Parathyroid adenoma (tissue), 2 donors: ENCODE results near the gene ANGPTL8.
A peak's percentile ranks its signal among the peaks of the same experiment; 100 is the strongest.

ENCODE experiments used
- H2AFZ ChIP-seq: fragments of 300-600 bp; sonication (generic); one replicate; pipeline ENCODE4 v1.7.0; 2017; ENCODE audit warnings: antibody characterized with exemption, mild to moderate bottlenecking
- H3K27ac ChIP-seq: fragments of 300-600 bp; sonication (generic); one replicate; pipeline ENCODE4 v1.7.0; 2017
- H3K27me3 ChIP-seq: fragments of 300-600 bp; sonication (generic); one replicate; pipeline ENCODE4 v1.7.0; 2017; ENCODE audit warnings: low read length; ENCODE audit not compliant: control insufficient read depth, insufficient read depth
- H3K36me3 ChIP-seq: fragments of 300-600 bp; sonication (generic); one replicate; pipeline ENCODE4 v1.7.0; 2017; ENCODE audit warnings: low read length; ENCODE audit not compliant: control insufficient read depth, insufficient read depth
- H3K4me1 ChIP-seq: fragments of 300-600 bp; sonication (generic); one replicate; pipeline ENCODE4 v1.7.0; 2017; ENCODE audit warnings: control low read depth
- H3K4me2 ChIP-seq: fragments of 300-600 bp; sonication (generic); one replicate; pipeline ENCODE4 v1.7.0; 2017; ENCODE audit warnings: low read length
- H3K4me3 ChIP-seq: fragments of 300-600 bp; sonication (generic); one replicate; pipeline ENCODE4 v1.7.0; 2017; ENCODE audit warnings: low read depth, low read length
- H3K79me2 ChIP-seq: fragments of 300-600 bp; sonication (generic); one replicate; pipeline ENCODE4 v1.7.0; 2017; ENCODE audit warnings: control low read depth
- H3K9ac ChIP-seq: fragments of 300-600 bp; sonication (generic); one replicate; pipeline ENCODE4 v1.7.0; 2017; ENCODE audit warnings: mild to moderate bottlenecking
- H3K9me3 ChIP-seq: fragments of 300-600 bp; sonication (generic); one replicate; pipeline ENCODE4 v1.7.0; 2017; ENCODE audit warnings: low read length; ENCODE audit not compliant: control insufficient read depth
- CTCF ChIP-seq: fragments of 300-600 bp; sonication (generic); IDR thresholded peaks from one replicate; pipeline ENCODE4 v1.7.0; 2017; ENCODE audit warnings: antibody characterized with exemption, mild to moderate bottlenecking
- donor health status: primary hyperparathyroidism.

Gene ANGPTL8

DNA sequence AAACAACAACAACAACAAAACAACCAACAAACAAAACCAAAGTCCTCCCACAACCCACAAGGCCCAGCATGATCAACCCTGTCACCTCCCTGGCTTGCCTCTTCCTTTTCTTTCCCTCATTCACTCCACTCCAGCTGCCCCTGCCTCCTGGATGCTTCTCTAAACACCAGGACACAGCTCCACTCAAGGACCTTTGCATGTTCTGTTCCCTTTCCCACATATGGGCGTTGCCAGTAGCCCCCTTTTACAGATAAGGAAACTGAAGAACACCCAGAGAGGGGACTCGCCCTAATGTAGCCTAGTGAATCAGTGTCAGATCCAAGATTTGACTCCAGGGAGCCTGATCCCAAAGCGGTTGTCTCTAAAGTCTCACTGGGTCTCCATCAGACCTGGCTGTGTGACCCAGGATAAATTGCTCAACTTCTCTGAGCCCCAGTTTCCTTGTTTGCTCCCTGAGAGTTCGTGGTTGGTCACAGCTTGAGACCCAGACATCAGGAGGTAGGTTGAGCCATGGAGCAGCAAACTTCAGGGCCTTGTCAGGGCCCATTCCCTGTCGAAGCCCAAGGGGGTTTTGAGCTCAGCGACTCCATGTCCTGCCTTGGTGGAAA, 25.9 kb downstream of the ANGPTL8 start:
- Histone ChIP-seq H3K79me2 (no peaks in the 10 kb centered on the region), H3K9ac (no peak overlapping the region), H3K27ac (no peak overlapping the region), H2AFZ (no peak overlapping the region), H3K27me3 (no peaks in the 10 kb centered on the region), H3K36me3 (no peaks in the 10 kb centered on the region), H3K9me3 (no peaks in the 10 kb centered on the region), H3K4me3 (no peak overlapping the region), H3K4me1 (no peaks in the 10 kb centered on the region), H3K4me2 (no peak overlapping the region)
- TF ChIP-seq CTCF, result no peak

DNA sequence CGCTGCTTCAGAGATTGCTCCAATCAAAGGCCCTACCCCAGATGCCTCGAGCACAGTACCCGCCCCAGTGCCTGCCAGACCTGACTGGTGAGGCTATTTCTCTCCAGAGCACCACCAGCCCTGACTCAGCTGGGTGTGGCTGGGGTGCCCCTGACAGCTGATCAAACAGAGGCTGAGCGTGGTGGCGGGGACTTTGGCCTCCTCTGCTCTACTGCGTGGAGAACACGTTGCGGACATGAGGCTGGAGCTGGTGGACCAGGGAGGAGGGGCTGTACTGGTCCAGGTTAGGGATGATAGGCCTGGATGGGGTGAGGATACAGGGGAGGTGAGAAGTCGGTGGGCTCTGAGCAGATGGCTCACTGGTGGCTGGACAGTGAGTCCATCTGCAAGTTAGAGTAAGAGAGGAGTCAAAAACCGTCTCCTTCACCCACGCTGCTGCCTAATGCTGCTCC, 26.4 kb downstream of the ANGPTL8 start:
- H3K79me2 ChIP-seq, result no peaks in the 10 kb centered on the region
- no peak overlapping the region for H3K4me3 ChIP-seq
- H3K27me3 ChIP-seq, result no peaks in the 10 kb centered on the region
- H3K9ac ChIP-seq, result no peak overlapping the region
- H3K27ac ChIP-seq, result no peak overlapping the region
- H3K9me3 ChIP-seq, result no peaks in the 10 kb centered on the region
- no peaks in the 10 kb centered on the region for H3K36me3 ChIP-seq
- no peaks in the 10 kb centered on the region for H3K4me1 ChIP-seq
- H3K4me2 ChIP-seq, result no peak overlapping the region
- no peak for TF ChIP-seq CTCF
- no peak overlapping the region for H2AFZ ChIP-seq

DNA sequence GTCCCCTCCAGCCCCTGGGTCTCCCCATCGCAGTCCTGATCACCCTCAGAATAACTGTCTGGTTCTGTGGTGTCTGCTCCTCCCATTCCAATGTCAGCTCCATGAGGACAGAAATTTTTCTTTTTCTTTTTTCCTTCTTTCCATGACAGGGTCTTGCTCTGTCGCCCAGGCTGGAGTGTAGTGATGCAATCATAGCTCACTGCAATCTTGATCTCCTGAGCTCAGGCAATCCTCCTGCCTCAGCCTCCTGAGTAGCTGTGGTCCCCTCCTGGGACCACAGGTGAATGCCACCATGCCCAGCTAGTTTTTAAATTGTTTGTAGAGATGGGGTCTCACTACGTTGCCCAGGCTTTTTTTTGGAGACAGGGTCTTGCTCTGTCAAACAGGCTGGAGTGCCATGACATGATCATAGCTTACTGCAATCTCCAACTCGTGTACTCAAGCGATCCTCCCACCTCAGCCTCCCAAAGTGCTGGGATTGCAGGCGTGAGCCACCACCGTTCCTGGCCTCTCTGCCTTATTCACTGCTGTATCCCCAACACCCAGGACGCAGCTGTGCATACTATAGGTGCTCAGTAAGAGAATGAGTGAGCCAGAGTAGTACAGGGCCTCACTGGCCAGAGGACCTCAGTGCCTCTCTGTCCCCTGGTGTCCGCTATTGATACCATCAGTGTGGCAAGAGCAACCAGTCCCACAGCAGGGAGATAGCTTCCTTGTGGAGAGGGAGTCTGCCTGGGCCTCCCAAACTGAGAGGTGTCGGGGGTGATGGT, 28.1 kb downstream of the ANGPTL8 start:
- Histone ChIP-seq H3K4me1 (no peaks in the 10 kb centered on the region), H3K27ac (no peak overlapping the region), H3K79me2 (no peaks in the 10 kb centered on the region), H3K4me2 (no peak overlapping the region), H3K4me3 (no peak overlapping the region), H3K36me3 (no peaks in the 10 kb centered on the region), H3K27me3 (no peaks in the 10 kb centered on the region), H3K9ac (no peak overlapping the region), H2AFZ (no peak overlapping the region), H3K9me3 (no peaks in the 10 kb centered on the region)
- TF ChIP-seq CTCF, result no peak

GRCh38 chr19:11268783-11269267, 29.4 kb downstream of the ANGPTL8 start:
- no peak for TF ChIP-seq CTCF
- Histone ChIP-seq H3K36me3 (no peaks in the 10 kb centered on the region), H3K9ac (no peak overlapping the region), H3K4me3 (no peak overlapping the region), H3K27me3 (no peaks in the 10 kb centered on the region), H3K9me3 (no peaks in the 10 kb centered on the region), H2AFZ (peak overlapping the region; percentile 42), H3K27ac (peak overlapping the region; percentile 47), H3K4me1 (no peaks in the 10 kb centered on the region), H3K4me2 (no peak overlapping the region), H3K79me2 (no peaks in the 10 kb centered on the region)
